ENCODE results near the gene VWA3B.

VWA3B gene

GRCh38 chr2:98114643-98115330 is 27.8 kb downstream of the VWA3B start:
- H3K79me1 ChIP-seq (ENCODE audit: low read depth, low read length) = no peaks in the 10 kb centered on the region
- H4K91ac ChIP-seq (ENCODE audit: low read depth, low read length, poor library complexity) = no peak overlapping the region
- H3K14ac ChIP-seq (ENCODE audit: low read length) = no peak overlapping the region
- 100% methylated on average over 1 of the region's 6 CpGs; no CpG with 5 or more reads in 1 of the 2 donors for WGBS, 2 donors (ENCODE audit: extremely low coverage in 2 of 2, insufficient read length in 2 of 2, insufficient replicate concordance in 1 of 2)
- no peak overlapping the region for H2BK5ac ChIP-seq (ENCODE audit: low read length)
- no peak overlapping the region for H2BK12ac ChIP-seq (ENCODE audit: low read length)
- no peaks in the 10 kb centered on the region for H3K9me3 ChIP-seq (replicated peaks in 1 of 2; ENCODE audit: control insufficient read depth in 2 of 2, insufficient read depth in 1 of 2, low read depth in 1 of 2, low read length in 2 of 2)
- H2AFZ ChIP-seq (ENCODE audit: low read length) = no peak overlapping the region
- DNase-seq (ENCODE audit: low spot score) = peak; percentile 15
- H3K4me3 ChIP-seq (ENCODE audit: low read length in 2 of 2) = no peak overlapping the region
- no peak overlapping the region for H3K4ac ChIP-seq (ENCODE audit: low read length)
- peaks cover 2 to 5% of the 10 kb centered on the region in 2 donors for H3K4me1 ChIP-seq (ENCODE audit: control insufficient read depth in 2 of 2, insufficient read depth in 1 of 2, low read depth in 1 of 2, low read length in 2 of 2)
- H2BK15ac ChIP-seq (ENCODE audit: low read length) = no peak overlapping the region
- no peak overlapping the region for H3K18ac ChIP-seq (ENCODE audit: low read length)
- no peak overlapping the region for H2BK120ac ChIP-seq (ENCODE audit: low read depth, low read length)
- no peaks in the 10 kb centered on the region for H3K36me3 ChIP-seq (replicated peaks in 1 of 2; ENCODE audit: control insufficient read depth in 2 of 2, insufficient read depth in 2 of 2, low read length in 2 of 2)
- H4K8ac ChIP-seq (ENCODE audit: low read depth, low read length) = no peak overlapping the region
- H2AK5ac ChIP-seq (ENCODE audit: low read depth, low read length) = no peak overlapping the region
- no peak overlapping the region for H3K9ac ChIP-seq (ENCODE audit: low read depth, low read length, poor library complexity)
- no peaks in the 10 kb centered on the region for H3K27me3 ChIP-seq (ENCODE audit: control insufficient read depth in 3 of 3, insufficient read depth in 3 of 3, low read depth in 1 of 3, low read length in 3 of 3)
- H3K23ac ChIP-seq (ENCODE audit: low read depth, low read length, poor library complexity) = no peak overlapping the region
- no peak overlapping the region for H3K4me2 ChIP-seq (ENCODE audit: insufficient read depth, low read length, poor library complexity, severe bottlenecking)
- H3K27ac ChIP-seq (replicated peaks; ENCODE audit: low read length) = no peak overlapping the region

GRCh38 chr2:98118161-98118560 is 31.2 kb downstream of the VWA3B start:
- DNase-seq (ENCODE audit: low spot score) = no peak
- Histone ChIP-seq H2BK15ac (ENCODE audit: low read length) (no peak overlapping the region), H4K8ac (ENCODE audit: low read depth, low read length) (no peak overlapping the region)

GRCh38 chr2:98118852-98119251 is 31.9 kb downstream of the VWA3B start:
- no peaks in the 10 kb centered on the region for H3K79me1 ChIP-seq (ENCODE audit: low read depth, low read length)
- H2BK15ac ChIP-seq (ENCODE audit: low read length) = no peak overlapping the region
- H3K18ac ChIP-seq (ENCODE audit: low read length) = peak overlapping the region; percentile 7
- H2AK5ac ChIP-seq (ENCODE audit: low read depth, low read length) = no peak overlapping the region
- no peak for DNase-seq (ENCODE audit: low spot score)
- H2BK5ac ChIP-seq (ENCODE audit: low read length) = no peak overlapping the region
- H4K91ac ChIP-seq (ENCODE audit: low read depth, low read length, poor library complexity) = no peak overlapping the region
- no peak overlapping the region for H3K4me2 ChIP-seq (ENCODE audit: insufficient read depth, low read length, poor library complexity, severe bottlenecking)
- no peak overlapping the region for H2BK12ac ChIP-seq (ENCODE audit: low read length)
- no peak overlapping the region for H3K27ac ChIP-seq (replicated peaks; ENCODE audit: low read length)
- no peak overlapping the region for H2BK120ac ChIP-seq (ENCODE audit: low read depth, low read length)
- H3K23ac ChIP-seq (ENCODE audit: low read depth, low read length, poor library complexity) = no peak overlapping the region
- H3K4me1 ChIP-seq (ENCODE audit: control insufficient read depth in 2 of 2, insufficient read depth in 1 of 2, low read depth in 1 of 2, low read length in 2 of 2) = peaks cover 4 to 22% of the 10 kb centered on the region in 2 donors
- H3K9me3 ChIP-seq (replicated peaks in 1 of 2; ENCODE audit: control insufficient read depth in 2 of 2, insufficient read depth in 1 of 2, low read depth in 1 of 2, low read length in 2 of 2) = no peaks in the 10 kb centered on the region
- H3K4me3 ChIP-seq (ENCODE audit: low read length in 2 of 2) = no peak overlapping the region
- H2AFZ ChIP-seq (ENCODE audit: low read length) = no peak overlapping the region
- no peak overlapping the region for H3K4ac ChIP-seq (ENCODE audit: low read length)
- H3K9ac ChIP-seq (ENCODE audit: low read depth, low read length, poor library complexity) = no peak overlapping the region
- H3K36me3 ChIP-seq (replicated peaks in 1 of 2; ENCODE audit: control insufficient read depth in 2 of 2, insufficient read depth in 2 of 2, low read length in 2 of 2) = no peaks in the 10 kb centered on the region
- no peaks in the 10 kb centered on the region for H3K27me3 ChIP-seq (ENCODE audit: control insufficient read depth in 3 of 3, insufficient read depth in 3 of 3, low read depth in 1 of 3, low read length in 3 of 3)
- no peak overlapping the region for H3K14ac ChIP-seq (ENCODE audit: low read length)
- no peak overlapping the region for H4K8ac ChIP-seq (ENCODE audit: low read depth, low read length)
- no CpG with 5 or more reads among the region's 2 CpGs for WGBS, 2 donors (ENCODE audit: extremely low coverage in 2 of 2, insufficient read length in 2 of 2, insufficient replicate concordance in 1 of 2)

More at GRCh38 chr2:98118161-98118560, 31.2 kb downstream of the VWA3B start:
- Histone ChIP-seq H3K18ac (ENCODE audit: low read length) (no peak overlapping the region), H3K27me3 (ENCODE audit: control insufficient read depth in 3 of 3, insufficient read depth in 3 of 3, low read depth in 1 of 3, low read length in 3 of 3) (no peaks in the 10 kb centered on the region), H3K23ac (ENCODE audit: low read depth, low read length, poor library complexity) (no peak overlapping the region), H3K79me1 (ENCODE audit: low read depth, low read length) (no peaks in the 10 kb centered on the region), H2AFZ (ENCODE audit: low read length) (no peak overlapping the region), H3K4me3 (ENCODE audit: low read length in 2 of 2) (no peak overlapping the region), H3K4me1 (ENCODE audit: control insufficient read depth in 2 of 2, insufficient read depth in 1 of 2, low read depth in 1 of 2, low read length in 2 of 2) (peaks cover 3 to 15% of the 10 kb centered on the region in 2 donors), H3K4ac (ENCODE audit: low read length) (no peak overlapping the region), H2BK120ac (ENCODE audit: low read depth, low read length) (no peak overlapping the region), H3K27ac (replicated peaks; ENCODE audit: low read length) (no peak overlapping the region), H3K14ac (ENCODE audit: low read length) (no peak overlapping the region), H2BK12ac (ENCODE audit: low read length) (peak overlapping the region; percentile 2), H3K36me3 (replicated peaks in 1 of 2; ENCODE audit: control insufficient read depth in 2 of 2, insufficient read depth in 2 of 2, low read length in 2 of 2) (no peaks in the 10 kb centered on the region), H3K4me2 (ENCODE audit: insufficient read depth, low read length, poor library complexity, severe bottlenecking) (no peak overlapping the region), H3K9ac (ENCODE audit: low read depth, low read length, poor library complexity) (no peak overlapping the region), H3K9me3 (replicated peaks in 1 of 2; ENCODE audit: control insufficient read depth in 2 of 2, insufficient read depth in 1 of 2, low read depth in 1 of 2, low read length in 2 of 2) (no peaks in the 10 kb centered on the region), H2BK5ac (ENCODE audit: low read length) (no peak overlapping the region), H4K91ac (ENCODE audit: low read depth, low read length, poor library complexity) (no peak overlapping the region), H2AK5ac (ENCODE audit: low read depth, low read length) (no peak overlapping the region)
- no CpG with 5 or more reads among the region's 4 CpGs for WGBS, 2 donors (ENCODE audit: extremely low coverage in 2 of 2, insufficient read length in 2 of 2, insufficient replicate concordance in 1 of 2)

GRCh38 chr2:98121149-98121548 is 34.2 kb downstream of the VWA3B start:
- no peak overlapping the region for H4K8ac ChIP-seq (ENCODE audit: low read depth, low read length)
- H3K79me1 ChIP-seq (ENCODE audit: low read depth, low read length) = no peaks in the 10 kb centered on the region
- no peak overlapping the region for H3K14ac ChIP-seq (ENCODE audit: low read length)
- H3K9ac ChIP-seq (ENCODE audit: low read depth, low read length, poor library complexity) = no peak overlapping the region
- no peak overlapping the region for H2AK5ac ChIP-seq (ENCODE audit: low read depth, low read length)
- DNase-seq (ENCODE audit: low spot score) = no peak
- no peak overlapping the region for H3K4me3 ChIP-seq (ENCODE audit: low read length in 2 of 2)
- no peak overlapping the region for H4K91ac ChIP-seq (ENCODE audit: low read depth, low read length, poor library complexity)
- no peak overlapping the region for H3K27ac ChIP-seq (replicated peaks; ENCODE audit: low read length)
- H3K23ac ChIP-seq (ENCODE audit: low read depth, low read length, poor library complexity) = no peak overlapping the region
- H3K9me3 ChIP-seq (replicated peaks in 1 of 2; ENCODE audit: control insufficient read depth in 2 of 2, insufficient read depth in 1 of 2, low read depth in 1 of 2, low read length in 2 of 2) = no peaks in the 10 kb centered on the region
- no peak overlapping the region for H3K4me2 ChIP-seq (ENCODE audit: insufficient read depth, low read length, poor library complexity, severe bottlenecking)
- H3K27me3 ChIP-seq (ENCODE audit: control insufficient read depth in 3 of 3, insufficient read depth in 3 of 3, low read depth in 1 of 3, low read length in 3 of 3) = no peaks in the 10 kb centered on the region
- H2BK5ac ChIP-seq (ENCODE audit: low read length) = no peak overlapping the region
- H3K18ac ChIP-seq (ENCODE audit: low read length) = peak overlapping the region; percentile 7
- H2BK15ac ChIP-seq (ENCODE audit: low read length) = no peak overlapping the region
- peaks cover 2 to 16% of the 10 kb centered on the region in 2 donors for H3K4me1 ChIP-seq (ENCODE audit: control insufficient read depth in 2 of 2, insufficient read depth in 1 of 2, low read depth in 1 of 2, low read length in 2 of 2)
- H3K36me3 ChIP-seq (replicated peaks in 1 of 2; ENCODE audit: control insufficient read depth in 2 of 2, insufficient read depth in 2 of 2, low read length in 2 of 2) = no peaks in the 10 kb centered on the region
- no peak overlapping the region for H2BK12ac ChIP-seq (ENCODE audit: low read length)
- no peak overlapping the region for H2BK120ac ChIP-seq (ENCODE audit: low read depth, low read length)
- no peak overlapping the region for H3K4ac ChIP-seq (ENCODE audit: low read length)
- WGBS, 2 donors (ENCODE audit: extremely low coverage in 2 of 2, insufficient read length in 2 of 2, insufficient replicate concordance in 1 of 2) = no CpG with 5 or more reads among the region's 8 CpGs
- no peak overlapping the region for H2AFZ ChIP-seq (ENCODE audit: low read length)

Data from neuronal stem cell (in vitro differentiated cells).